Measurements from ENCODE around the gene ILKAP. TPM values are rescaled to one million over a fixed set of nuclear protein-coding genes. Genes with fewer than 3 reads are reported as not detected.

ILKAP gene
- total RNA-seq, 1 experiment from 2014 or later = 59.6 TPM

DNA sequence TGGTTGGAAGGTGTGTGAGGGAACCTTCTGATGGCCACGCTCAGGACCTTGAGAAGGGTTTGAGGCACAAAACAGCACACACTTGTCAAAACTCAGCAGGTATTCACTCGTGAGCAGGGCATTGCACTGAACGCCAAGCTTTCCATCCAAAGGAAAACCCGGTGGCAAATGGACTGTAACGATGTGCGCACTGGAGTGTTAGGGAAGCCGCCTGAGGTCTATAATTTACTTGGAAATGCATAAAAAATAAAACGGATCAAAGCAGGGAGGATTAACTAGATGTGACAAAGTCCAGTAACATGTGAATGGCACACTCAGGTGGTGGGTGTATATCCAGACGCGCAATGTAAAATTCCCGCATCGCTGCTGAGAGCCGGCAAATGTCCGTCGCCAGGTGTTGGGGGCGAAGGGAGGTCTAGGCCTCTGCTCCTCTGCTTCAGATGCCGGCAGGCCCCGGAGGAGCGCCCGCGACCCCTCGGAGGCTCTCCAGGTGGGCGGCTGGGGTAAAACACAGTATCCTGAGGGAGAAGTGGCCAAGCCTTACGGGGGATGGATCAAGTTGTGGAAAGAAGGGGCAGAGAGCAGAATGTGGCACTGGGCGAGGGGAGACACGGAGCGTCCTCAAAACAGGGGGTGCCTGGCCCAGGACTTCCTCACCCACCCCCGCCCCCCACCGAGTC lies 21.0 kb upstream of the ILKAP start:
- no peak for DNase-seq (ENCODE audit: unreplicated experiment)
- ChIA-PET POLR2A (no interaction called here), CTCF (no interaction called here)
- no peaks in the 10 kb centered on the region for H3K9me3 Mint-ChIP-seq (ENCODE audit: unreplicated experiment)
- peaks cover 7% of the 10 kb centered on the region for H3K4me1 Mint-ChIP-seq (ENCODE audit: insufficient read depth, unreplicated experiment)
- peaks cover 13% of the 10 kb centered on the region for H3K27me3 Mint-ChIP-seq (ENCODE audit: insufficient read depth, unreplicated experiment)
- no peak overlapping the region for H3K27ac Mint-ChIP-seq (ENCODE audit: low read depth, unreplicated experiment)
- H3K4me3 Mint-ChIP-seq (ENCODE audit: unreplicated experiment) = no peak overlapping the region
- BruUV-seq (replicated peaks) = no TSS peak
- TF ChIP-seq CTCF (IDR thresholded peaks at IDR 0.05; ENCODE audit: unreplicated experiment) = no peak
- intact Hi-C loops (cut with micrococcal nuclease) = no loop called here
- no peaks in the 10 kb centered on the region for H3K36me3 Mint-ChIP-seq (ENCODE audit: insufficient read depth, unreplicated experiment)

DNA sequence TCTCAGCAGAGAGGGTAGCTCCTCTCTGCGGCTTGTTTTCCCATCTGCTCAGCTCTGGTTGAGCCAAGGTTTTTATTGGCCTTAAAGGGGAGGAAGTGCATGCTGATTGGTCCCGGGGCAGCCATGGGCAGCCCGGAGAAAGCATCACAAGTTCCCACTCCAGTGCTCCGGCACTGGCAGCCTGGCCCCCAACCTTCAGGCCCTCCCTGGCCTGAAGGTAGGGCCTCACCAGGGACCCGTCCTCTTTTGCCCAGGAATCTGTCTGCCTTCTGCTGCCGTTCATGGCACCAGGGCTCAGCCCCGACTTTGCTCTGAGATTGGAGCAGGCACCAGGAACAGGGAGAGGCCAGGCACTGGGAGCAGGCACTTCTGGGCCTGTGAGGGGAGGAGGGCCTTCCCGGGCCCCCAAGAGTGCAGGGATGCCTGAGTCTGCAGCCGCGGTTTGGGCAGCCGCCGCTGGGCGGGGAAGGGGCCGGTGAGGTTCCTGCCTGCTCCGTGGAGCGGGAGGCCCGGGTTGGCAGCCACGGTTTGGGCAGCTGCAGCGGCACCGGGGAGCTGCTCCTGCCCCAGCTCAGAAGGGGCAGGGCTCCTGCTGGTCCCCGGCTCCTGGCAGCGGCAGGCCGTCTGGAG lies 17.5 kb upstream of the ILKAP start:
- intact Hi-C loops (cut with micrococcal nuclease) = no loop called here
- H3K36me3 Mint-ChIP-seq (ENCODE audit: insufficient read depth, unreplicated experiment) = no peaks in the 10 kb centered on the region
- no peaks in the 10 kb centered on the region for H3K4me1 Mint-ChIP-seq (ENCODE audit: insufficient read depth, unreplicated experiment)
- H3K4me3 Mint-ChIP-seq (ENCODE audit: unreplicated experiment) = peak overlapping the region; percentile 28
- ChIA-PET POLR2A (interaction anchor here (0.8 to 2.1 kb wide), 2 partner anchors 17 to 18 kb away, joined by 4 read pairs; no protein-coding TSS in a partner anchor), CTCF (no interaction called here)
- H3K27ac Mint-ChIP-seq (ENCODE audit: low read depth, unreplicated experiment) = no peak overlapping the region
- TF ChIP-seq CTCF (IDR thresholded peaks at IDR 0.05; ENCODE audit: unreplicated experiment) = no peak
- H3K9me3 Mint-ChIP-seq (ENCODE audit: unreplicated experiment) = no peaks in the 10 kb centered on the region
- BruUV-seq (replicated peaks) = no TSS peak
- no peaks in the 10 kb centered on the region for H3K27me3 Mint-ChIP-seq (ENCODE audit: insufficient read depth, unreplicated experiment)
- DNase-seq (ENCODE audit: unreplicated experiment) = no peak

DNA sequence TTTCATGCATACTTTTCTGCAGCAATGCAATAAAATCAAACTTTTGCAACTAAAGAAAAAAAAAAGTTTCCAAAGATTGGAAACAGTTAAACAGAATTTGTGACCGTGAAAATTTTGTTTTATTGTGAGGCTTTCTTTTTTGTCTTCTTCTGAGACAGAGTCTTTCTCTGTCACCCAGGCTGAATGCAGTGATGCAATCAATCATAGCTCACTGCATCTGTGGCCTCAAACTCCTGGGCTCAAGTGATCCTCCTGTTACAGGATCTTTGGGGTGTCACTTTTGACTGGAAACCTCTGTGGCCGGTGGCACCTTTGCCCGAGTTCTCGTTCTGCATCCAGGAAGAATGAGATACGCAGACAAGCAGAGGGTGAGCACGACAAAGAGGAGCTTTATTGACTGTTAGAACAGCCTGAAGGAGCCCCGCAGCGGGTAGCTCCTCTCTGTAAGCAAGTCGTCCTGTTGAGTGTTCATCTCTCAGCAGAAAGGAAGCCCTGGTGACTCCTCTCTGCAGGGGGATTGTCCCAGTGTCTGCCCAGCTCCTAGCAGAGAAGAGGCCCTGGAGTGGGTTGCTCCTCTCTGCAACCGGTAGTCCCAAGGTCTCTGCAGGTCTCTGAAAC lies 16.9 kb upstream of the ILKAP start:
- ChIA-PET CTCF (no interaction called here), POLR2A (interaction anchor here (0.7 to 2.1 kb wide), 3 partner anchors 16 to 193 kb away, joined by 3 to 4 read pairs (median 4); no protein-coding TSS in a partner anchor)
- H3K36me3 Mint-ChIP-seq (ENCODE audit: insufficient read depth, unreplicated experiment) = no peaks in the 10 kb centered on the region

More for the DNA sequence above, 16.9 kb upstream of the ILKAP start:
- Mint-ChIP-seq H3K27ac (ENCODE audit: low read depth, unreplicated experiment) (no peak overlapping the region), H3K4me3 (ENCODE audit: unreplicated experiment) (no peak overlapping the region), H3K27me3 (ENCODE audit: insufficient read depth, unreplicated experiment) (peaks cover under 1% of the 10 kb centered on the region), H3K9me3 (ENCODE audit: unreplicated experiment) (no peaks in the 10 kb centered on the region), H3K4me1 (ENCODE audit: insufficient read depth, unreplicated experiment) (no peaks in the 10 kb centered on the region)
- BruUV-seq (replicated peaks) = no TSS peak
- intact Hi-C loops (cut with micrococcal nuclease) = no loop called here
- TF ChIP-seq CTCF (IDR thresholded peaks at IDR 0.05; ENCODE audit: unreplicated experiment) = no peak
- DNase-seq (ENCODE audit: unreplicated experiment) = no peak

Data from MCF 10A (cell line).